KMS-11 (cell line): Measurements from ENCODE around the gene USP21.

Experiments used
- H2AFZ ChIP-seq: fragments of 200-600 bp; sonication (generic); 2 replicates; pipeline ENCODE4 v1.6.1; 2016; ENCODE audit warnings: antibody characterized with exemption, mixed run types, low read depth
- H3K27ac ChIP-seq: fragments of 200-600 bp; sonication (generic); 2 replicates; pipeline ENCODE4 v1.6.1; 2016; ENCODE audit warnings: mild to moderate bottlenecking, mixed run types
- H3K27me3 ChIP-seq: fragments of 200-600 bp; sonication (generic); 2 replicates; pipeline ENCODE4 v1.6.1; 2017; ENCODE audit warnings: mild to moderate bottlenecking, low read depth, mixed run types, moderate library complexity; ENCODE audit not compliant: insufficient read depth
- H3K36me3 ChIP-seq: fragments of 200-600 bp; sonication (generic); 2 replicates; pipeline ENCODE4 v1.6.1; 2017; ENCODE audit warnings: mild to moderate bottlenecking, mixed run types; ENCODE audit not compliant: insufficient read depth
- H3K4me1 ChIP-seq: fragments of 200-600 bp; sonication (generic); 2 replicates; pipeline ENCODE4 v1.6.1; 2016; ENCODE audit warnings: mild to moderate bottlenecking, low read depth, mixed run types; ENCODE audit not compliant: poor library complexity, severe bottlenecking
- H3K4me2 ChIP-seq: fragments of 200-600 bp; sonication (generic); 2 replicates; pipeline ENCODE4 v1.7.0; 2016; ENCODE audit warnings: mild to moderate bottlenecking, mixed run types
- H3K4me3 ChIP-seq: fragments of 200-600 bp; sonication (generic); IDR thresholded peaks from 2 replicates; pipeline ENCODE4 v1.6.1; 2017; ENCODE audit warnings: low read depth, low read length, mixed read lengths; ENCODE audit not compliant: insufficient read depth
- H3K79me2 ChIP-seq: fragments of 200-600 bp; sonication (generic); 2 replicates; pipeline ENCODE4 v1.6.1; 2016; ENCODE audit warnings: low read depth, mixed run types; ENCODE audit not compliant: insufficient read depth
- H3K9ac ChIP-seq: fragments of 200-600 bp; sonication (generic); 2 replicates; pipeline ENCODE4 v1.6.1; 2016; ENCODE audit warnings: mild to moderate bottlenecking, mixed run types
- H4K20me1 ChIP-seq: fragments of 200-600 bp; sonication (generic); 2 replicates; pipeline ENCODE4 v1.6.1; 2016; ENCODE audit warnings: mild to moderate bottlenecking, mixed run types; ENCODE audit not compliant: insufficient read depth
- TF ChIP-seq, protein P1 (sequence below): fragments of 200-600 bp; sonication (generic); conservative IDR thresholded peaks from 2 replicates; pipeline ENCODE4 v1.6.1; 2017; ENCODE audit warnings: low read depth, mild to moderate bottlenecking, antibody characterized with exemption, low read length, moderate library complexity, mixed read lengths

USP21 gene

DNA sequence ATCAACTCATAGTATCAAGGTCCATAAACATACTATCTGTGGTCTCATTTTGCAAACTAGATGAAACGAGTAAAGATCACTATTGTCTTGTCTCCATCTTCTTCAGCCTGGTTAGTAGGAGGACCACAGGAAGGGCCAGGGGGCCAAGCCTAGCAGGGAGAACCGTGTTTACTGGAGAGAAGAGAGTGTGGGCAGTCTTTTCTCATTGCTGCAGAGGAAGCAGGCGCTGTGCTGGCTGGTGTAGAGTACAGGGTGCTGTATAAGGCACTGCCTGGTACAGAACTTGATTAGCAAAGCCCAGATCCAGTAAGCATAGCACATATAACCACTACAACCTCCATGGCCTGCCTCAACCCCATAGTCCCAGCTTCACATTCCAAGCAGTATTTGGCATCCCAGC lies 28.0 kb downstream of the USP21 start:
- Histone ChIP-seq H3K79me2 (no peaks in the 10 kb centered on the region), H3K36me3 (no peaks in the 10 kb centered on the region), H3K4me2 (no peak overlapping the region), H3K27me3 (no peaks in the 10 kb centered on the region), H3K4me3 (no peak overlapping the region), H2AFZ (no peak overlapping the region), H4K20me1 (no peaks in the 10 kb centered on the region), H3K27ac (no peak overlapping the region), H3K9ac (no peak overlapping the region), H3K4me1 (peaks cover 57% of the 10 kb centered on the region)
- TF ChIP-seq, protein P1, sequence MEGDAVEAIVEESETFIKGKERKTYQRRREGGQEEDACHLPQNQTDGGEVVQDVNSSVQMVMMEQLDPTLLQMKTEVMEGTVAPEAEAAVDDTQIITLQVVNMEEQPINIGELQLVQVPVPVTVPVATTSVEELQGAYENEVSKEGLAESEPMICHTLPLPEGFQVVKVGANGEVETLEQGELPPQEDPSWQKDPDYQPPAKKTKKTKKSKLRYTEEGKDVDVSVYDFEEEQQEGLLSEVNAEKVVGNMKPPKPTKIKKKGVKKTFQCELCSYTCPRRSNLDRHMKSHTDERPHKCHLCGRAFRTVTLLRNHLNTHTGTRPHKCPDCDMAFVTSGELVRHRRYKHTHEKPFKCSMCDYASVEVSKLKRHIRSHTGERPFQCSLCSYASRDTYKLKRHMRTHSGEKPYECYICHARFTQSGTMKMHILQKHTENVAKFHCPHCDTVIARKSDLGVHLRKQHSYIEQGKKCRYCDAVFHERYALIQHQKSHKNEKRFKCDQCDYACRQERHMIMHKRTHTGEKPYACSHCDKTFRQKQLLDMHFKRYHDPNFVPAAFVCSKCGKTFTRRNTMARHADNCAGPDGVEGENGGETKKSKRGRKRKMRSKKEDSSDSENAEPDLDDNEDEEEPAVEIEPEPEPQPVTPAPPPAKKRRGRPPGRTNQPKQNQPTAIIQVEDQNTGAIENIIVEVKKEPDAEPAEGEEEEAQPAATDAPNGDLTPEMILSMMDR = no peak

DNA sequence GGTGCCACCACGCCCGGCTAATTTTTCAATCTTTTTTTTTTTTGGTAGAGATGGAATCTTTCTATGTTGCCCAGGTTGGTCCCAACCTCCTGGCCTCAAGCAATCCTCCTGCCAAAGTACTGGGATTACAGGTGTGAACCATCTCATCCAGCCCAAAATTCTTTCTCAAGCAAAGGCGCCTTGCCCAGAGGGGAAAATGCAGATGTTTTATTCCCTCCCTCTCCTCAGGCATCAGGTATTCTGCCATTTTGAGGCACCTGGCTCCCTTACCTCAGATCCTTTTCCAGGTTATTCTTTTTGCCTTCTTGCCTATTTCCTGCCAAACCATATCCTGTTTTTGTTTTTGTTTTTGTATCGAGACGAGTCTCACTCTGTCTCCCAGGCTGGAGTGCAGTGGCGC lies 29.1 kb downstream of the USP21 start:
- no peak overlapping the region for H3K4me3 ChIP-seq
- H3K27ac ChIP-seq = no peak overlapping the region
- H2AFZ ChIP-seq = no peak overlapping the region
- H3K4me1 ChIP-seq = peaks cover 54% of the 10 kb centered on the region
- H4K20me1 ChIP-seq = no peaks in the 10 kb centered on the region
- no peaks in the 10 kb centered on the region for H3K79me2 ChIP-seq
- no peak overlapping the region for H3K4me2 ChIP-seq
- no peak overlapping the region for H3K9ac ChIP-seq
- TF ChIP-seq, protein P1 = no peak
- no peaks in the 10 kb centered on the region for H3K27me3 ChIP-seq
- H3K36me3 ChIP-seq = no peaks in the 10 kb centered on the region

DNA sequence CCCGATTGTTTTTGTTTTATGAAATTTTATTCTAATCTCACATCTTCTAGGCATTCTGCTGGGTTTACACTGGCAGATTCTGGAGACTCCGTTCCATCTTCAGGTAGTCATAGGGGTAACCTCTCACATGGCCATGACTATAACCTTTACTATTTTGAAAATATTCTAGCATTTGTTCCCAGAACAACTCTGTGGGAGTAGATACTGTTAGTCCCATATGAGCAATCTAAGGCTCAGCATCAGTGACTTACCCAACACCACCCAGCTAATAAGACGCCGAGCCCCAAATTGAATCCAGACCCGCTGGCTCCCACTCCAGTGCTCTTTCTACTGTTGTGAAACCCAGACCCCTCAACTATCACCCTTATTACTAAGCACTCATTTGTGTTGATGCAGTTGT lies 29.7 kb downstream of the USP21 start:
- Histone ChIP-seq H3K79me2 (no peaks in the 10 kb centered on the region), H3K36me3 (no peaks in the 10 kb centered on the region), H3K27me3 (no peaks in the 10 kb centered on the region), H2AFZ (no peak overlapping the region), H3K9ac (no peak overlapping the region), H3K4me2 (no peak overlapping the region), H3K27ac (no peak overlapping the region), H4K20me1 (no peaks in the 10 kb centered on the region), H3K4me3 (no peak overlapping the region), H3K4me1 (peaks cover 47% of the 10 kb centered on the region)
- TF ChIP-seq, protein P1 = no peak; the same call in 1 of the 2 replicates

DNA sequence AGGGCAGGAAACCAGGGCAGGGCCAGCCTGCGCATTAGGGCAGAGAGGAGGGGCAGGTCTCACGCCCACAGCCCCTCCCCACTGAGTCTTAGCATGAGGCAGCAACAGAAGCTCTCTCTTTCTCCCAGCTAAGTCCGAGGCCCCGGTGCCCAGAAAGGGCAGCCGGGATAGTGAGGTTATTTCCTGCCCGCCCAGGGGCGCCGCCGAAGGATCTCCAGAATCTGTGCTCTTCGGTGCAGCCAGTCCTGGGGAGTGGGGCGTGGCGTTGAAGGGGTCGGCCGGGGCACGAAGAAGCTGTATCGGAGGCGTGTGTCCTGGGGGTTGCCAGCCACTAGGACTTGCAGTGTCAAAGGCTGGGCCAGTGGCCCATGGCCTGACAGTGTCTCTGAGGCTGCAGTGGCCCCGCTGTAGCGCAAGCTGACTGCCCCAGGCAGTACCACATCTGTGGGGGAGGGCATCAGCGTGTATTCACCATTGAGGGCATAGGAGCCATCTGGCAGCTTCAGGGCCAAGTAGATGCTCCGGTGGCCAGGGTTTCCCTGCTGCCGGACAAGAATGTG lies 31.7 kb downstream of the USP21 start:
- Histone ChIP-seq H3K27me3 (no peaks in the 10 kb centered on the region), H4K20me1 (no peaks in the 10 kb centered on the region), H3K4me1 (peaks cover 27% of the 10 kb centered on the region), H2AFZ (no peak overlapping the region), H3K36me3 (no peaks in the 10 kb centered on the region), H3K27ac (no peak overlapping the region), H3K9ac (no peak overlapping the region), H3K4me2 (no peak overlapping the region), H3K4me3 (no peak overlapping the region), H3K79me2 (no peaks in the 10 kb centered on the region)
- TF ChIP-seq, protein P1 = no peak
